HG03439 (cell line): Measurements from ENCODE around the gene TNS1.

ENCODE experiments used
- ATAC-seq: cut with Tn5 transposase; IDR thresholded peaks from one replicate; pipeline ENCODE4 v1.9.1; 2021; ENCODE audit warnings: mild to moderate bottlenecking, moderate library complexity; ENCODE audit not compliant: unreplicated experiment

The TNS1 gene

DNA sequence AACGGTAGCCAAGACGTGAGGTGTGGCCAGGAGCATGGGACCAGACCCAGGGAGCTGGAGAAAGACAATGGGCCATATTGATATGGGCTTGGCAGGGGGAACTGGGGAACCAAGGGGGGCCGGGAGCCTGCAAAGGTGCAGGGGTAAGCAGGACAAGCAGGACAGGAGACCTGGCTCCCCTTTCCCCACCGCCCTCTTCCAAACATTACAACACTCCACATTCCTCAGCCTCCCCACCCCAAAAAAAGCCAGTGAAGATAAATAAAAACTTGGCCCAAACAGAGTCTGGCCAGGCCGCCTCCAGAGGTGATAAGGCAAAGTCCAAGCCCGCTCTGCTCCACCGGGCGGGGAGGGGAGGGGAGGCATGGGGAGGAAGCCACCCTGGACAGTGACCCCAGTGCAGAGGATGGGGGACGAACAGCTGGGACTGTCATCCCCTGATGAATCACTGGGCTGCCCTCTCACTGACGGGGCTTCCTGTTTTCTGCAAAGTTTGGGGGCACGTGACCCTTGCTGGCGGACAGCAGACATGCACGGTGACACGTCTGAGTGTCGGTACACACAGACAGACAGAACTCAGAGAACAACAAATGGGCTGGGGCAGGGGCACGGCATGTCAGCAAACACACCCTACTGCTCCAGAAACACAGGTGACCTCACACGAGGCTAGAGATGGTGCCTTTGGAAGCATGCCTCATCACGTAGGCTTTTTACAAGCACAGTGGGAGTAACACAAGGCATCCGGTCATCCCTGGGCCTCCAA, 100.2 kb downstream of the TNS1 start:
- no peak for ATAC-seq

DNA sequence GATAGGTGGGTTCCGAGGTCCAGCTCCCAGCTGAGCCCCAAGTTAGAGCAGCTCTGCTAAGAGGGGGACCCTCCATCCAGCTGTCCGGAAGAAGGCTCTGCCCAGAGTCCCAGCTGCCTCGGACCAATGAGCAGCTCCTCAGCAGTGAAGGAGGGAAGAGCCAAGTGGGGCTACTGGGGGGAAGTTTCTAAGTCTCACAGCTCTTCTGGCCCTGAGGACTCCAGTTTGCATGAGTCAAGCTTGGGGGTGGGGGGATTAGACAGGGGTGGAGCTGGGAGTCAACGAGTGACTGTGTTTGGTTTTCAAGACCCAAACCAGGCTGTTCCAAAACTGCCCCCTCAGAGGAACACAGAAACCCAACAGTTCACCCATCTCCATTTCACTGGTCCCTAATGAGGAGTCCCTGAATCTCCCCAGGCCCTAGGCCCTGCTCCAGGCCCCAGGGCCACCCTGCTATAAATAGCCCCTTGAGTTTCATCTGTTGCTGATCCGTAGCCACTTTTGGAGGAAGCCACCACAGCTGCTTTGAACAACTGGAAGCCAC, 100.9 kb downstream of the TNS1 start:
- ATAC-seq, result no peak

DNA sequence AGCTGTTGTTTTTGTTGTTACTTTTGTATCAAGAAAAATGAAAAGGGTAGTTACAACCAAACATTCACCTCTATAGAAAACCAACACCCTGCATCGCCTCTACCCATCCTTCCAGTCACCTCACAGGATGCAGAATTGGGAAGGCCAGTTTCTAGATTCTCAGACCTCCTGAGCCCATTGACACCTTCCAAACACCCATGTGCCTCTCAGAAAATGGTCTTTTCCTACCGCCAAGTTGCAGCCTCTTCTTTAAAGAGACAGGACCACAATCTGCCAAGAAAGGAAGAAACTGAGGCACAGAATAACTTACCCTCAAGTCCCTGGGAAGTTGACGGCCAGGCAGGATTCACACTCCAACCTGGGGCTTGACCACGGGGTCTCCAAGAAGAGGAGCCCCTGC, 101.4 kb downstream of the TNS1 start:
- ATAC-seq, result no peak

DNA sequence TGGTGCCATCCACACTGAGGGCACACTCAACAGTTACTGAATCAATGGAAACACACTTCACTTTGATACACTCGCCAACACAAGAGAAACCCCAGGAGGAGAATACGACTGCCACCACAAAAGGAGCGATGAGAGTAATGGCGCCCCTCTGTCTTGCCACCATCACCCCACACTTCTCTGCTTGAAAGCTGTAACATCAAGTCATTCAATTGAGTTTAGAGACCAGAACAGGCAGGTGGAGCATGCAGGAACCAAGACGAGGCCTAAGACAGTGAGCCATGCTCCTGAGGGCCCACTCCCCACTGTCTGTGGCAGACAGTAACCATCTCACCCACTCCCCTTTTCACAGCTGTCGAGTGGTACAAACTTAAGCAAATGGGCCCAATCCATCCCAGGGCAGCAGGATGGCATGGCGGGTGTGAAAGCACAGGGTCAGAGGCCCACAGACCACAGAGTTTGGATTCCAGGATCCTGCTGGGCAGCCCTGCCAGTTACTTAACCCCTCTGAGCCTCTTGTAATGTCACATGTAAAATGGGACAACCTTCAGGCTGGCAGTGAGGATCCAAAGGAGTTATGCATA, 101.9 kb downstream of the TNS1 start:
- ATAC-seq, result no peak

DNA sequence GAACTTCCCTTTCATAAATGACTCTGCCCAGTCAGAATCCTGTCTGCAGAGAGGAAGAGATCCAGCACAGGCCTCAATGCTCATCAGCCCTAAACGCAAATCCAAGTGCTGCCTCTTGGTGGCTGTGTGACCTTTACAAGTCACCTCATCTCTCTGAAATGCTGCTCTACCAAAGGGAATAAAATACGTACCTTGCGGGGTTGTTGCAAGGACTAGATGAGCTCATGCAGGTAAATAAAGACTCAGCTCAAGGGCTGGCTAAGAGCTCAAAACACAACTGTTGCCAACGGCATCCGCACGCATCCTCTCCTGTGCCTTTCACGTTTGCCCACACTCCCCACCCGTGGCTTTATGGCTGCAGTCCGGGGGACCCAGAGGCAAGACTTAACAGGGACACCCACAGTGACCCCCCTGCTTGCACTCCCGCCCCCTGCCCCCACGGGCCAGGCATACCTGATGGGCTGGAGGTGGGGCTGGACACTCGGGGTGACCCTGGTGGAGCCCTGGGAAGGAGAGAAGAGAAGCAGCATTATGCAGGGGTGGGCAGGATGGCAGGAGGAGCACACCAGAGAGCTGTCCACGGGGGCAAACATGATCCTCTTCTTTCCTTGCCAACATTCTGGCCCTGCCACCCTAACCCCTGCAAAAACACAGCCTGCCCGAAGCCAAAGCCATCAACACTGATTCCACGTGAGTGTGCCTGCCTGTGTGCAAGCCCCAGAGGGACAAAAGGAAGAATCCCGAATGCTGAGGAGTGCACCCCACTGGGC, 102.6 kb downstream of the TNS1 start:
- no peak for ATAC-seq

DNA sequence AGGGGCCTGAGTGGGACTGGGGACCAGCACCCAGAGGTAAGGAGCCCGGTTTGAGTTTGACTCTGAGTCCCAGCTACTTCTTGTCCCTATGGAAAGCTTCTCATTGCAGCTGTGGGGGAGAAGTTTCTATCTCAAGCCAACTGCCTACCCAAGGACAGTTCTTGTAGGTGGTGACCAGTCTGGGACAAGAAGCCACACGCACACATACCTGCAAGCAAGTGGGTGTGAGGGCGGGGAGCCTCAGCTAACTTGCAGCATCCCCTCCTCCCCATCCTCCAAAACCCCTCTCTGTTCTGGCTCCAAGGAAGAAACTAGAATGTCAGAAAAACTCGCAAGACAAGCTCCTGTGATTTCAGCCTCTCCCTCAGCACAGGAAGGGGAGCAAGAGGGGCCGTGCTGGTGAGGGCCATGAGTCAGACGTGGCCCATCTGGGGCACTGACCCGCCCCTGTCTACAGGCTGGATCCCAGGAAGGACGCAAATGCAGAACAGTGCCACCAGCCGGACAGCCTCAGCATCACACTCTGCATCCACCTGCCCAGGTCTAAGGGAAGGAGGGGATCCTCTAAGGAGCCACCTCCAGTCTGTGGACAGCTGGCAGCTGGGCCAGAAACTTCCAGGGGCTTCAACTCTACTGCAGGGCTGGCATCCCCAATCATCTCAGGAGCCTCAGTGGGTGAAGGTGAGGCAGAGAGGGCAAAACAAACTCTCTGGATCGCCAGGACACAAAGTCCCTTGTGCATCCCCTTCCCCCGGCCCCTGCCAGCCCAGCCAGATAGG, 103.4 kb downstream of the TNS1 start:
- ATAC-seq, result peak; percentile 61

DNA sequence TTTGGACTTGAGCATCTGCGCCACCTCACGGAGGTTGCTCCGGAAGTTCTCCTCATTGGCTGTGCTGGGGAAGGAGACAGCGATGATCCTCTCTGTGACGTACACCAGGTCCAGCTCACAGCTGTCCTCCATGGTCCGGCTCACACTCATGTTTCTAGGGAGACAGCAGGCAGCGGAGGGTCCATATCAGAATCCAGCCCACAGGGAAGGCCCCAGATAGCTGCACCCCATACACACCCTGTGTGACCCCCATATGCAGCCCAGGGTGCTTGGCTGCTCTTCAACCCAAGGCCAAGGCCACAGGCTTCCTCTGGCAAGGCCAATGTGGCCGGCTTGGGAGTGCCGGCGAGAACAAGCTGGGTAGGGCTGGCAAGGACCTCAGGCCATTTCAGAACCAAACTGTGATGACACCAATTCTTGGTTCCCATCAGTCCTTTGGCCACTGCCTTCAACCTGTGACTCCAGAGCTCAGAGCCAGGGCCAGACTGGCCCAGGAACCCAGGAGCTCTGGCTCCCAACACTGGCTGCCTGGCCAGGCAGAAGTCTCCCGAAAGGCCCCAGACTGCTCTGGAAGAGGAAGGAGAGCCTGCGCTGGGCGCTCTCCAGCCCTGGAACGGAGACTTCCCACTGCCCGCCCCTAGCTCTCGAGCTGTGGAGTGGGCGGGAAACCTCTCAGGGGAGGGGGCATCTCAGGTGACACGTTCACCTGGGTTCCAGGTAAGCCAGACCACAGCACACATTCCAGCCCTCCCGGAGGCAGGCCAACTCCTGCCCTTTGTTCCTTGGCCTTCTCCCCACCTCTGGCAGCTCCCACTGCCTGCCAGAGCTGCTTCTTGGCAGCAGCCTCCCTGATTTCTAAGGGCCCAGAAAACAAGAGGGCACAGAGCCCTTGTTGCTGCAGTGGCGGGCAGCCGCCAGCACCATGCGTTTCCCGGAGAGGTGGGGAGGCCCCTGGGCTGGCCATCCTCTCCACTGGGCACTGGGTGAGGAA, 104.7 kb downstream of the TNS1 start:
- no peak for ATAC-seq

DNA sequence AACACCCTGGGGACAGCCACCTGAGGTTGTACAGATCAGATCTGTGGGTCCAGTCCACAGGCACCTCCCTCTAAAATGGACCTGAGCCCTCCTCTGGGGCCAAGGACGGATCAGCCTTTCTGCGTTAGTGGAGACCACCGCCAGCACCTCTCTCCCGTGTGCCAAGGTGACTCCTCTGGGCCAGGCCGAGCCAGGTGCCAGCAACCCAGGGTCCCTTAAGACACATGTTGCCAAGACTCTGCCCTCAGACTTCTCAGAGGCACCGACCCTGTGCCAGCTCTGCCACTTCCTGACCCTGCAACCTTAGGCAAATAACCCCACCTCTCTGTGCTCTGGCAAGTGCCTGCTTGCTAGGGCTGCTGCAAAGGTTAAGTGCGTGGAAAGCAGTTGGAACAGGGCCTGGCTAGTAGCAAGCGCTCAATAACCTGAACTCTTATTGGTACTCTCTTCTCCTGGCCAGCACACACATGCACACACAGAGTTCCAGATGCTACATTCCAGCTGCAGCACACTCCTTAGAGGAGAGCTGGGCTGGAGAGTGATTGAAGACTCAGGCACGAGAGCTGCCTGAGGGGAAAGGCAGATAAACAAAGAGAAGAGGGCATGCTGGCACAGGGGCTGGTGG, 105.6 kb downstream of the TNS1 start:
- no peak for ATAC-seq

DNA sequence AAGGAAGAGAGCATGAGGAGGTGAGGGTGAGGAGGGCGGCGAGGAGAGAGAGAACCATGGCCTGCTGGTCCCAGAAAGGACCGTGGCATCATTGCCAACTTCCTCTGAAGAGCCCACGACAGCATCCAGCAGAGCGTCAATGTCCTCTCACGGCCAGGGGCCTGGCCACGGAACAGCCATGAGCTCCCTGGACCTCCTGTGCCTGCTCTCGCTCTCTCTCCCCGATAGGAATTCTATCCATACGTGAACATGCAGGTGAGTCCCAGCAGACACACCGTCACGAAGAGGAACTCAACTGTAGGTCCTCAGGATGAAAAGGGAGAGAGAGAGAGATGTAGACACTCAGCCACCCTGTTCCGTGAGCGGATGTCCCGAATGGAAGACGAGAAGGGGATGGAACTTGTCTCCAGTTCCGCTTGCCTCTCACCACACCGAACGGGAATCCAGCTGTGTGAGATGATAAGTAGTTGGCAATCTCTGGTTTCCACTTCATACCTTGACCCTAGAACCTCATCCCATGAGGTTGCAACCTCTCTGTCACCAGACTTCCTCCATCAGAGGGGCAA, 107.6 kb downstream of the TNS1 start:
- no peak for ATAC-seq

DNA sequence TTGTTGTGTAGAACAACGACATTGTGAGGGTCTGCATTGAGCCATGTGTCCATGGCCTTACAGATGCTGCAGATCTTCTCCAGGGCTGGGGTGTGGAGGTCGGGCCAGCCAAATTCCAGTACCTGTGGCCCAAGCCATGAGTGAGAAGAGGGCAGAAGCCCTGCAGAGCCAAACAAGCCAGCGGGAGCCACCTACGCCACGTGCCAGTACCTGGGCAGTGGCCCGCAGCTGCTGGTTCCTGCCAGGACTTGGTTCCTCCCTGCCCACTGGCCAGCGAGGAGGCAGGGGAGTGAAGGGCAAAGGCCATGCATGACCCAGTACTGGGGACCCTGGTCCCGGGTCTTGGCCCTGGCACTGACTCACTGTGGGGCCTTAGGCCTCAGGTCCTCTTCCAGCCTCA, 109.4 kb downstream of the TNS1 start:
- no peak for ATAC-seq

DNA sequence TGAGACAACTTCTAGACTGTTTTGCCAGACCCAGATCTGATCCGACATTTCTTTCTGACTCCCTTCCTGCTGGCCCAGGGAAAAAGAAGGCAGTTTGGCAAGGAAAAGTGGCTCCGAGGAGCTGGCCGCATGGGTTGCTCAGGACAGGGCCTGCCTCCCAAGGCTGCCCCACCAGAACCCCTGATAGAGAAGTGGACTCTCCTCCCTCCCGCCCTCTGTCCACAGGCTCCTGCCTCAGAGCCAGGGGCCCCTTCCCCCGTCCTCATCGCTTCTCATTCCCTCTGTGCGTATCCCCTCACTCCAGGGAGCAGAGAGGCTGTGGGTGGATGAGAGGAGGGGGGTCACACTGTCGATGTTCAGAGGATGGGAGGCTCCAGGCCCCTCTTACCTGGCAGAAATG, 110.2 kb downstream of the TNS1 start:
- no peak for ATAC-seq

DNA sequence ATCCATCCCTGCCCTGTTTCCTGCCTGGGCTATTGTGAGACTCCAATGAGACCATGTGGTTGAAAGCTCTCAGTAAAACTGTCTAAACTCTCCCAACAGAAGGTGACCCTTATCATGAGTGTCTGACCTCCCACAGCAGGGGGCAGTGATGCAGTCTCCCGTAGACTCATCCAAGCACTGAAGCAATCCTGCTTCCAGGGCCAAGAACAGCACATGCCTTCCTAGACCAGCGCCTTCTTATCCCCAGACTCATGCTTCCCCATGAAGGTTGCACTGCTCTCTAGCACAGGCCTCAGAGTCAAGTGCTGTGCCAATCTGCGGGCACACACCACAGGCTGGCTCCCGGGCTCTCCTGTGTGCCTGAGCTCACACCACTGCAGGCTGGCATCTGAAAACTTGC, 112.3 kb downstream of the TNS1 start:
- ATAC-seq, result no peak

DNA sequence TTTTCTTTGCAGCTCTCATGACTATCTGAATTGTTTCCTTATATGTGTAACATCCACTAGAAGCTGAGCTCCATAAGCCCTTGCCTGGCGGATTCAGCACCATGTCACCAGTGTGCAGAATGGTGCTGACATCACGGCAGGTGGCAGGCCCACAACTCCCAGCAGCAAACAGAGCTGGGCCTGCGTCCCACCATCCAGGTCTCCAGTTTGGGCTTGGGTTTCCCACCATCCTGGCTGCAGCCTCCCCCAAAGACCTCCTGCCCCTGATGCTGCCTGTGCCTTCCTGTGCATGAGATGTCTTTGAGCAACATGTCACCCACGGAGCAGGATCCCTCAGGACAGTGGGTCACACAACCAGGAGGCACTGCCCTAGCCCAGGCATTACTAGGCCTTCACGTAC, 113.1 kb downstream of the TNS1 start:
- no peak for ATAC-seq

DNA sequence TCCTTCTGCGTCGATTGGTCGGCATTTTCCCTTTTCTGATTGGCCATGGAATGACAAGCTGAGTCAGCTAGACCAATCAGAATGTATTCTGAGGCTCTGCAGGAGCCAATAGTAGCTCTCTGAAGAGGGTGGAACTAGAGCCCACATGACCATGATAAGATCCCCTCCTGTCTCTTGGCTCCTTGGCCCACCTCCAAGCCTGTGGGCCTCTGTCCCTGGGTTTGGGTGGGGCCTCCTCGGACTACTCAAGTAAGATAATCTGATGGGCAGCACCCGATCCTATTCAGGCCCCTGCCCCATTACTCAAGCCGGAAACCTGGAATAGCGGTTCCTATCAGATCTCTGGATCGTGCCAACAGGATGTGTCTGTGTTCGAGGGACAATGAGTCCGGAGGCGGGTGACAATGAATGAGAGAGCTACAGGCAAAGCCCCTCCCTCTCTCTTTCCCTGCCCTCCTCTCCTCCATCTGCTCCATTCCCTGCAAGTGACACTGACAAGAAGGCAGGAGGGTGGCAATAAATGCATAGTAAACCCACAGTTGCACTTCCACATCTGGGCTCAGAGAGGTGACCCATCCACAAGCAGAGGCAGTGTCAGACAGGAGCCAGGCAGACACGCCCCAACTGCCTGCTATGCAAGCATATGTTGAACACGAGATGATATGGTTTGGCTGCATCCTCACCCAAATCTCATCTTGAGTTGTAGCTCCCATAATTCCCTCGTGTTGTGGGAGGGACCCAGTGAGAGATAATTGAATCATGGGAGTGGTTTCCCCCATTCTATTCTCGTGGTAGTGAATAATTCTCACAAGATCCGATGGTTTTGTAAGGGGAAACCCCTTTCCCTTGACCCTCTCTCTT, 114.7 kb downstream of the TNS1 start:
- no peak for ATAC-seq

DNA sequence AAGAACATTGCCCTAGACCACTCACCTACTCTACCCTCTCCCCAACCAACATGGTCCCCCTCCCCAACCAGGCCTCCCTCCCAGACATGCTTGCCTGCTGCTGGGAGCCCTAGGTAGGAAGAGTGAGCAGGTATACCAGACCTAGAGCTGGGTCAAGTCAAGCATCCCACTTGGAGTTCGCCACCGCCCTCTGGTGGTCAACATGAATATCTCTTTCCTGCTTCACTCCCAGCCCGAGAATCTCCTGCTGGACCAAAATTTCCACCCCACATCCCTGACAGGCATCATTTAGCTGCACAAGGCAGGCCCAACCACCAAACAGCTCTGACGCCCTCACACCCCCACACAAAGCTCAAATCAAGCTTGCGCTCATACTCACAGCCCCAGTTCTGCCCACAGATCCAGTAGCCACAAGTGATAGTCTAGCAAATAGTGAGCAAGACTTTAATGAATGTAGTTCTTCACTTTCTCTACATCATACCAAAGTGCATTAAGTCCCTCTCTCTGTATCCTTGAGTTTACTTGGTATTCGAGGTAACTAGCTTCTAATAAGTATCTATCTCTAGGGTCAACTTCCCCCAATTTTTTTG, 116.0 kb downstream of the TNS1 start:
- ATAC-seq, result peak; percentile 73

DNA sequence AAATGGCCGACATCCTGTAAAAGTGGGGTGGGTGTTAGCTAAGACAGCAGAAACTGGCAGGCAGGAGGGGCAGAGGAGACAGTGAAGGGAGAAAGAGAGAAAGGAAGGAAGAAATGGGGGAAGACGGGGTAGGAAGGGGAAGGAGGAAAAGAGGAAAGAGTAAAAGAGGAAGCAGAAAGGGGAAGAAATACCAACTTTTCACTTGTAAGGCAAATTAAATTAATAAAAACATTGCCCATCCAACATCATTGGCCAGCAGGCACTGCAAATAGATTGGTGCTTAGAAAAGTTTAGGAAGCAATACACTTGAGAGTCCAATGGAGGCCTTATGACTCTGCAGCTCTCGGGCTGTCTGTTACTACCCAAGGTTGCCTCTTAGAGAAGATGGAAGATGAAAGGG, 116.7 kb downstream of the TNS1 start:
- ATAC-seq, result no peak

DNA sequence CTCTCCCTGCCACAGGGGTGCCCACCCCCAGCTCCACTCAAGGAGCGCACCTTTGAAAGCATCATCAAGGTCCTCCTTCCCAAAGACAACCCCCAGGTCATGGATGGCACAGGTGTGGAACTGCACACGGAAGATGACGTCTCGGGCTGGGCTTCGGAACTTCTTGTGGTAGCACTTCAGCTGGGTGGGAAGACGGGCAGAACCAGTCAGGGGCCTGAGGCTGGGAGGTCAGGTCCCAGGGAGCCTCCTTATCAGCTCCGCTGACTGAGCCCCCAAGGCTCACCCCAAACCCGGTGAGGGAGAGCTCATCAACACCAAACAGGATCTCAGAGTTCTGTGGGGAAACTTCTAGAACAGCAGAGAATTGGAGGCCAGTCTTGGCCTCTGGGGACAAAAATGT, 117.8 kb downstream of the TNS1 start:
- ATAC-seq, result no peak

DNA sequence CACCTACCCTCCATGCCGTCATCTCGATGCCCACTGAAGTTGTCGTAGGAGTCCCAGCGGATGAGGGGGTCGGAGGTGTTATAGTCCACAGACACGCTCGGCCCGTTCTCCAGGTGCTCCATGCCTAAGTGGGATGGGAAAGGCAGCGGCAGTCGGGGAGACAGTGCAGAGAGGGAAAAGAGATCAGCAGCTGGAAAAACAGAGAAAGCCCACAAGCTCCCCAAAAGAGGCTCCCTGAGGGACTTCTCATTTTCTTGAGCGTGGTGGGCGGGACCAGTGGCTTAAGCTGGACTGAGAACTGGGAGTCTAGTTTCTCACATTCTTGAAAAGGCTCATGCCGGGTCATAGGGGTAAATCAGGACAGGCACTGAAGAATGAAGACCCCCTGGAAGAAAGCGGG, 121.9 kb downstream of the TNS1 start:
- ATAC-seq, result no peak
